Stimulated activated CD4-positive, alpha-beta T cell treated with anti-CD3 and anti-CD28 coated beads, Interleukin-1b, Interleukin-23, amount 100 ng/mL, for 1 hour (primary cell): ENCODE measurements around the gene UBE2QL1.

Source experiments
- DNase-seq, 2 donors: peaks; one replicate each; pipeline ENCODE4 v3.0.0-alpha.2; 2020; ENCODE audit warnings: low read depth in 2 of 2

UBE2QL1 gene

DNA sequence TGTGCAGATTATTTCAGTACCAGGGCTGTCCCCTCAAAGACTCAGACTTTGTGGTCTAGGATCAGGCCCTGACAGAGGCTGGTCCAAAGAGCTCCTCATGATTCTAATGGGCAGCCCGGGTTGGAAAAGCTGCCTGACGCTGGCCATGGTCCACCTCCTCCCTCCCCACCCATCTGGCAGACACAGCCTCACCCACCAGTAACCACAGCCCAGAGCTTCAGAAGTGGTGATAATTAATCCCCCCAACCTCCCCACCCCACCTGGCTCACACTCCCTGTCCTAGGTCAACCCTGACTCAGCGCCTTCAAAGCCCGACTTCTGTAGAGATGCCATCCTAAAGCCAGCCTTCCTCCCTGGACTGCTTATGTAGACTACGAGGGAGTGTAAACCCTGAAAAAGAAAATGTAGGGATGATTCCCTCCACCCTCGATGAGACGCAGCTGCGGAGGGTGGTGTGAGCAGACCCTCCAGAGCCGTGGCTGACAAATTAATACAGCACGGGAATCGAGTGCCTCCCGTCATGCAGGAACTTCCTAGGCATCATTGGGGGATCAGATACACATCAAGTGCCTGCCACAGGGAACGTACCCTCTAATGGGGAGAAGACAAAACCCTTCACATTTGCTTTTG, 7.0 kb downstream of the UBE2QL1 start:
- no peak for DNase-seq

DNA sequence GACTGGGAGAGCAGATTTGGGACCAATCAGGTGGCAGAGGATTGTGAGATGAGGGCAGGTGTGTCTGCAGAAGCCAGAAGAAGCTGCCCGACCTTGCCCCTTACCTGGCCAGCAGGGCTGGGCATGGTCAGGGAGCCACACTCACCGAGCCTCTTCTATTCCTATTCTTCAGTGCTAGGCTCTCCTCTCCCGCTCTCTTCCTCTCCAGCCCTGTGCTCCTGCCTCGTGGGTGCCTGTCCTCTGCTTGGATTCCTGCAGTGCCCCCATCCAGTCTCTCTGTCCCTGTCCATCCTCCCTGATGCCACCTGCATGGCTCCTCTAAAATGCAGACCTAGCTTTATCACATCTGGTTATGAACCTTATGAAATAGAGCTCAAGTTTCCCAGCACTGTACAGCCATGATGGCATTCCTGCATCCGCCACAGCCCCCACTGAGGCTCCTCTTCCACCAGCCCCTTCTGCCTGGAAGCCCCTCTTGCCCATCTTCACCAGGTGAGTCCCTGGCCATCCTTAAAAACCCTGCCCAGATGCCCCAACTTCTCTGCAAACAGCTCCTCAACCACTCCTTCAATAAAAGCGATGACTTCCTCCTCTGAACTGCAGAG, 8.2 kb downstream of the UBE2QL1 start:
- no peak for DNase-seq

DNA sequence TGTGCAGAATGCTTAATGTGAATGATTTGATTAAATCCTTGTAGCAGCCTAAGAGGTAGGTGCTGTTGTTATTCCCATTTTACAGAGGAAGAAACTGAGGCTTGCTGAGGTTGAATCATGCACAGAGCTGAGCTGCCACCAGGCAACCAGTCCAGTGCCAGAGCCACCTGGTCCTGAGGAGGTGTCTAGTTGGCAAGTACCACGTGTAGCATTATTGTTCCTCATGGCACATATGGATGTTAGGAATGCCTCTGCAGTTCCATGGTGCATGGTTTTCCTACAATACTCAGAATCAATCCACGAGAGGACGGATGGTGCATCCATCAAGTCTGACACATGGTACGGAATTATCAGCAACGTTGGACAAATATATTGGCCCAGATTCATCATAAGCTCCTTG, 8.9 kb downstream of the UBE2QL1 start:
- DNase-seq: no peak

DNA sequence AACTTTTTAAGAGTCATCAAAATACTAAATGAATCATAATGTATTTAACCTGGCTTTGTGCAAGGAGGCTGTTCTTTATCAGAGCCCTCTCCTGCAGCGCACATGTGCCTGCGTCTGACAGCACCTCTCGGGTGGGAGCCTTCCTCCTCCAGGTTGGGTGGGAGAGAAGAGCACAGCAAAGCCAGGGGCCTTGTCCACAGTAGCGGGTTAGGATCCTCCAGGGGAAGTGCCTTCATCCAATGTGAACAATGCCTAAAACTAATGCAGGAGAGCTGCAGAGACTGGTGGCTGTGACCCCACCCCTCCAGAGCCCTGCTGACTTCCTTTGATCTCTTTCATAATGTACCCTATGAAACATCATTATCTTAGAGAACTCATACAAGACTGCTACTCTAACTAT, 10.2 kb downstream of the UBE2QL1 start:
- DNase-seq: no peak

DNA sequence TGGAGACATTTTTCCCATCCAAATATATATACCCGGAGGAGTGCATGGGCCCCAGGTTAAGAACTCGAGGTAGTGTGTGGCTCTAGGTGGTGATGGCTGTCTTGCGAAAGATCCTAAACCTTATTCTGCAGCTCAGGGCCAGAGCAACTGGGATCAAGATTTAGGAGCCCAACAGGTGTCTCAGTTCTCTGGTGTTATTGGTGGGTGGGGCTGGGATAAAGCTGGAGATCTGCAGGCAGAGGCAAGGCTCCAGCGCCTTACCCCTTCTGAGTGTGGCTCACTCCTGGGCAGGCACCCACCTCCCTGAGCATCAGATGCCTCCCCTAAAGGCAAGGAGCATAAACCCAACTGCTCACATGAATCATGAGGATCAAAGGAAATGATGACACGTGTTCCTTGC, 11.2 kb downstream of the UBE2QL1 start:
- DNase-seq: no peak

- no peak for DNase-seq
Observed at GRCh38 chr5:6461006-6461405, 12.3 kb downstream of the UBE2QL1 start.

DNA sequence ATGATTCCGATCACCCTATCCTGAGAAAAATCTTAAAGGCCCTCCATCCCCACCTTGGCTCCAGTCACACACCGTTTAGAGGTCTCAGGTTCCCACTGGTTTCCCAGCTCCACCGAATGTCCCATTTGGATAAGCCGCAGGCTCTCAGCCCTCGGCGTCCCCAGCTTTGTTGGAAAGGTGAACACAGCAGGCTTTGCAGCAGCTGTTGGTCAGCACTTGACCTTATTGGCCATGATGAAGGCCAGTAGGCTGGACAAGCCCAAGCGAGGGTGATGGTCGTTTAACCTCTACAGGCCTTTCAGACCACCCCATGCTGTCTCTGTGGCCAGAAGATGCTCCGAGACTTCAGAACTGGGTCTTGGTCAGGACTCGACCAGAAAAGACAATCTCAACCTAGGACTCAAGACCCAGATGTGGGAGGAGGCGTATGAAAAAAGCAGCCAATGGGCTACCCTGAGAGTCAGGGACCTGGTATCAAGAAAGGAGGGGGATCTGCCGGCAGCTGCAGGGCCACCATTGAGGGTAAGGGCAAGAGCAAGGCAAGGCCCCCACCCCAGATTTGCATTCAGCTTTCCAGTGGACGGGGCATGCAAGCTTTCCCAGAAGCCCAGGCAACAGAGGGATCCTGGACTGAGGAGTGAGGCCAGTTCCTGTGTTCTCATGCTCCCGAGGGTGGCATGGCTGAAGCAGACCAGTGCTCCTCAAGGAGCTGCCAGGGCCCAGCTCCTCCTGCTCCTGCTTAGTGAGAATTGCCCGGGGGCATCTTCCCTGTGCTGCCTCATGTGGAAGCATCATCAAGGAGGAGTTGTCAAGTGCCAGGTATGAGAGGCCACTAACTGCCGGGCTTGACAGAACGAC, 13.4 kb downstream of the UBE2QL1 start:
- DNase-seq: no peak

GRCh38 chr5:6462671-6463070, 14.0 kb downstream of the UBE2QL1 start:
- no peak for DNase-seq

DNA sequence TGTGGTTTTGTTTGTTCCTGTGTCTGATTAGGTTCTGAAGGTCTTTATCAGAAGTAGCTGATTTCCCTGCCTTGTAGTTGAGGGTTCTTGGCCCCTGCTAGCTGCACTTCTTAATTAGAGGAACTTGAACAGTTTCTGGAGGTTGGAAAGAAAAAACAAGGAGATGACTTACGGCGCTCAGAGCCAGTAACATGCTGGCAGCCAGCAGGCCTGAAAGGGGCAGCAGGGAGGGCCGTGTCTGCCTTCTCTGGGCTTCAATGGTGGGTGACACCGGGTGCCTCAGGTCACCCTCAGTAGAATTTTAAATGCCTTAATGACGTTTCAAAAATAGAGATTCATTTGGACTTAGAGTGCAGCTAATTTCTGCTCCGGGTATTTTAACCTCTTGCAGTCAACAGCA, 15.8 kb downstream of the UBE2QL1 start:
- no peak for DNase-seq

DNA sequence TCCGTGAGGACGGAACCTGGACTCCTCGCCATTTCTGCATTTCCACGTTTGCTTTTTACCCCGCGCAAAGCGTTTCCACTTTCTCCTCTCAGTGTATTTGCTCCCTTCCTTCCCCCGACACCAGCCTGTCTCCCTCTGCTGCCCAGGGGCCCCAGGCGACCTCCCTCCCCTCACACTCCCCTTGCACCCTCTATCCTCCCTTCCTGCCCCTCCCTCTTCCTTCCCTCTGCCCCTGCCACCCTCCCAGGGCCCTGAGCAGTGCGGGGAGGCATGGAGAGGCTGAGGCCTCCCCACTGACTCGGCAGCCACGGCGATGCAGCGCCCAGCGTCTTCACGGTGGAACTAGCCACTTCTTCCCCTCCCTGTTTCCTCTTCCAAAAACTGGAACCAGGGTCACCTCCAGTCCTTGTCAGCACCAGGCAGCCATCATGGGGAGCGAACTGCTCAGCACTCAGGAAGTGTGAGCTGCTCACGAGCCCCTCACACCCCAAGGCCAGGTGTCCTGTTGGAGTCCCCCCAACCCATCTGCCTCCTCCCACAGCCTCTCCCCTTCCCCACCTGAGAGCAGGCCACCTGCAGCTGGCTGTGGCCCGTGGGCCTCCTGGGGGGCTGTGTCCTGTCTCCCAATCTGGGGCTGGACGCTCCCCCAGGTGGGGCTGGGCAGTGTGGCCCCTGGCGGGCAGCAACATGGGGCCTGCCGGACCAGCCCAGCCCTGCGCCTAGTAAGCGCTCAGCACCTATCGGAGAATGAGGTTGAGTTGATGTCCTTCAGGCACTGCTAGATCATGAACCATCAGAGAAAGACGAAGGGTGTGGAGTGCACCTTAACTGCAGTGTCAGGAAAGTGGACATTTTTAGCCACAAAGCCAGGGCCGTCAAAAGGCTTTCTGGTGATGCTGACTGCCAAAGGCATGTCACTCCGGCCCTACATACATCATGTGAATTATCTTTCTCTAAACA, 17.5 kb downstream of the UBE2QL1 start:
- no peak for DNase-seq

DNA sequence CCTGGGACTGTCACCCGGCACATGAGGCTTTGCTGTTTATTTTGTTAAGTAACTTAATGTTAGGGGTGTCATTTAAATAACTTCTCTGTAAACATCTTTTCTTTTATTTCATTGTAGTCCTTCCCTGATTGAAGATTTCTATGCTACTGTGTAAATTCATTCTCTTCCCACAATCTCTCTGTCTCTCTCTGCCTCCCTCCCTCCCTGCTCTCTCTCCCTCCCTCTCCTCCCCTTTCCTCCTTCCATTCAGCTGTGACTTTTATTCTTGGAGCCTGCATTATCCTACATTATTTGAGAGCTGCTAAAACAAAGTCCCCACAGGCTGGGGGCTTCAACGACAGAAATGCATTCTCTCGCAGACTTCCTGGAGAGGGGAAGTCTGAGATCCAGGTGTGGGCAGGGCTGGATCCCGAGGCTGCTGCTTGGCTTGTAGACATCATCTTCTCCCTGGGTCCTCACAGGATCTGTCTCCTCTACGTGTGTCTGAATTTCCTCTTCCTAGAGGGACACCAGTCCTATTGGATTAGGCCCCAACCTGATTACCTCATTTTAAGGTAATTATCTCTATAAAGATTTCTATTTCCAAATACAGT, 18.4 kb downstream of the UBE2QL1 start:
- no peak for DNase-seq

- DNase-seq: no peak
Observed at GRCh38 chr5:6467591-6467990, 18.9 kb downstream of the UBE2QL1 start.

GRCh38 chr5:6468104-6468503, 19.4 kb downstream of the UBE2QL1 start:
- DNase-seq: no peak

GRCh38 chr5:6468870-6469269, 20.2 kb downstream of the UBE2QL1 start:
- DNase-seq: no peak

DNA sequence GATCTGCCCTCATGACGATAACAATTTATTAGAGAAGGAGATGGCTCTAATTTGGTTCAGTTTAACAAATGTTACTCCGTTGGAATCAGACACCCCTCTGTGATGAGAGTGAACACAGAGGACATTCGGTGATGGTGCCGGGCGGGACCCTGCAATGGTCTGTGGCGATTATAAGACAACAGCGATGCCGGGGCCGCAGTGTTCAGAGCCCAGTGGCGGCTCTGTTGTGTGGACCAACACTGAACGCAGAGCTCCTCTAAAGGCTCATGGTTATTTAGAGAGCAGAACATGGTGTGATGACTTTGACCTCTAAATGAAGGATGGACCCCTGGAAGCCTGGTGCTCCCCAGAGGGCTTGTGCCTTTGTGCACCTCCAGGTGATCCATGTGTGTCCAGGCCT, 21.2 kb downstream of the UBE2QL1 start:
- DNase-seq: no peak

DNA sequence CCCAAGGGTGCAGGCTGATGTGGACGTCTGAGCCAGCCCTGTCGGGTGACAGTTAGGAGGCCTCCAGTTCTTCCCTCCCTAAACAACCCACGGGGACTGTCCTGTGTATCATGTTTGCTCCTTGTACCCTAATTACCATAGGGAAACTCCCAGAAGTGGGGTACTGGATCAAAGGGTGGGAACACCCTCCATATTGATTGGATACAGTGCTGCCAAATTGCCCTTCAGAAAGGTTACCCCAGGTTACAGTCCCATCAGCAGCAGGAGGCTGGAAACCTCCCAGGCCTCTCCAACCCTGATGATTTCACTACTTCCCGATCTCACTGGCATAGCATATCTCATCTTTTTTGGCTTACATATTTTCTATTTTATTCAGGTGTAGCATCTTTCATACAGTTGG, 22.0 kb downstream of the UBE2QL1 start:
- no peak for DNase-seq

DNA sequence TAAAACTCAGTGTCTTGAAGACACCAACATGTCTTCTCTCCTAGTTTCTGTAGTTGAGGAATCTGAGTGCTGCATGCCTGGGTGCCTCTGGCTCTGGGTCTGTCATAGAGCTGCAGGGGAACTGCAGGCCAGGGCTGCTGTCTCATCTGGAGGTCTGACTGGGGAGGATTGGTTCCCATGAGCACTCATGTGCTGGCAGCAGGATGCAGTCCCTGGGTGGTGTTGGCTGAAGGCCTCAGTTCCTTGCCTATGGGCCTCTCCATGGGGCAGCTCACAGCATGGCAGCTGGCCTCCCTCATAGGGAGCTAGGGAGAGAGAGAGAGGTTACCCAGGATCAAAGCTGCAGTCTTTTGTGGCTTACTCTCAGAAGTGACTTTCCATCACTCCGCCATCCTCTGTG, 22.6 kb downstream of the UBE2QL1 start:
- no peak for DNase-seq

DNA sequence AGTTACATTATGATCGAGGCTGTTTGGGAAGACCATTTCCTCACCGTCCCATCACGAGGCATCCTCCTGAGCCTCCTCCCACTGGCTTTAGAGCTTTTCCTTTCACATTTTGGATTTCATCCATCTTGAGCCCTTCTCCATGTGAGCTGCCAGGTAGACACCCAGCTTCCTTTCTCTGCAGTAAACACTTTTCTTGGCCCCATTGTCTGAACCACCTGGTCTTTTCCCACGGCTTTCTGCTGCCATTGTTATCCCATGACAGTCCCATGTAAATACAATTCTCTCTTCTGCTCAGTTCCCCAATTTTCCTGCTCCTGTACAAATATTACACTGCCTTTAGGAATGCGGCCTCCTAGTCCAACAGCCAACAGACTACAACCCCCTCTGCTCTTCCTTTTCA, 24.1 kb downstream of the UBE2QL1 start:
- DNase-seq: no peak

- no peak for DNase-seq
Observed at GRCh38 chr5:6473284-6473683, 24.6 kb downstream of the UBE2QL1 start.

GRCh38 chr5:6475626-6476312, 27.1 kb downstream of the UBE2QL1 start:
- no peak for DNase-seq

DNA sequence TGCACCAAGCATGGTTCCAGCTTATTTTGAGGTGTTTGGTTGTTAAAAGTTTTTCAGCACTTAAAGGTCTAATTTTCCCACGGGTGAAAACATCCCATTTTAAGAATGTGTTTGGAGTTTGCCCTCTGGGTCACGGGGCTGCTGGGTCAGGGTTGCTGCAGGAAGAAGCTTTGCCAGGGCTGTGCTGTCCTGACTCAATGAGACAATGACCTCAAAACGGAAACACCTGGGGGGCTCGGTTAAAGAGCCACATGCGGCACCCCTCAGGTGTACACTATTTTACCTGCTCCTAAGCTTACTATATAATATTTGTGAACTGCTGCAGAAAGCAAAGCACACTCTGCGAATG, 27.6 kb downstream of the UBE2QL1 start:
- no peak for DNase-seq
